Effector memory CD8-positive, alpha-beta T cell (primary cell): ENCODE results near the gene CLSTN1.

Experiments
- ATAC-seq: fragments of 150-1000 bp; cut with Tn5 transposase; replicated peaks from 2 replicates; pipeline ENCODE4 v1.10.0; 2021; ENCODE audit warnings: mild to moderate bottlenecking, moderate library complexity
- DNase-seq, 3 experiments: peaks; one replicate each; pipeline ENCODE4 v3.0.0; 2021
- H3K27ac Mint-ChIP-seq, 2 donors: one replicate each; pipeline ENCODE4 v1.8.0; 2022; ENCODE audit warnings: mild to moderate bottlenecking in 2 of 2, mixed read lengths in 2 of 2, moderate library complexity in 2 of 2
- H3K27me3 Mint-ChIP-seq, 2 donors: one replicate each; pipeline ENCODE4 v1.8.0; 2022; ENCODE audit warnings: mixed read lengths in 2 of 2
- H3K36me3 Mint-ChIP-seq: one replicate; pipeline ENCODE4 v1.8.0; 2022; ENCODE audit warnings: mild to moderate bottlenecking, moderate library complexity, mixed read lengths; ENCODE audit not compliant: insufficient read depth
- H3K4me1 Mint-ChIP-seq, 2 donors: one replicate each; pipeline ENCODE4 v1.8.0; 2022; ENCODE audit warnings: low read depth in 2 of 2, mixed read lengths in 2 of 2
- H3K4me3 Mint-ChIP-seq, 2 donors: one replicate each; pipeline ENCODE4 v1.8.0; 2022; ENCODE audit warnings: mild to moderate bottlenecking in 2 of 2, mixed read lengths in 2 of 2, moderate library complexity in 2 of 2
- H3K9me3 Mint-ChIP-seq, 2 donors: one replicate each; pipeline ENCODE4 v1.8.0; 2022; ENCODE audit warnings: mixed read lengths in 2 of 2

Gene CLSTN1

DNA sequence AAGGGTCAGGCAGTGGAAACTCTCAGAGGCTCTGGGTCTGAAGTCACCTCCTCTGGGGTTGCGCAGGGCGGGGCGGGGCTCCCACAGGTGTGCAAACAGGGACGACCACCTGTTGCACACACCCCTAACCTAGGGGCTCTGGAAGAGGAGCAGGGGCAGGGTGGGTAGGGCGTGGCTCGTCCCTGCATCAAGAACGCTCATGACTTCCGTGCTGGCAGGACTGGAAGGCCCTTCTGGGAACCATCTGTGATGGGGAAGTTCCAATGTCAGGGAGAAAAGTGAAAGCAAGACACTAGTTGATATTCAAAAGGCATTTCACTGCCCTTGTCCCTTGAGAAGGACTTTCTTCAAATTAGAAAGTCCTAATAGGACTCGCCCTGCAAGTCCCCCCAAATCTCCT lies 22.1 kb upstream of the CLSTN1 start:
- H3K36me3 Mint-ChIP-seq = no peaks in the 10 kb centered on the region
- no peaks in the 10 kb centered on the region for H3K27me3 Mint-ChIP-seq
- DNase-seq (no peak), ATAC-seq (no peak)
- no peaks in the 10 kb centered on the region for H3K9me3 Mint-ChIP-seq
- H3K27ac Mint-ChIP-seq = peak overlapping the region in 1 of 2 donors; percentile 5
- no peak overlapping the region for H3K4me3 Mint-ChIP-seq
- peaks cover 0 to 3% of the 10 kb centered on the region in 2 donors for H3K4me1 Mint-ChIP-seq

DNA sequence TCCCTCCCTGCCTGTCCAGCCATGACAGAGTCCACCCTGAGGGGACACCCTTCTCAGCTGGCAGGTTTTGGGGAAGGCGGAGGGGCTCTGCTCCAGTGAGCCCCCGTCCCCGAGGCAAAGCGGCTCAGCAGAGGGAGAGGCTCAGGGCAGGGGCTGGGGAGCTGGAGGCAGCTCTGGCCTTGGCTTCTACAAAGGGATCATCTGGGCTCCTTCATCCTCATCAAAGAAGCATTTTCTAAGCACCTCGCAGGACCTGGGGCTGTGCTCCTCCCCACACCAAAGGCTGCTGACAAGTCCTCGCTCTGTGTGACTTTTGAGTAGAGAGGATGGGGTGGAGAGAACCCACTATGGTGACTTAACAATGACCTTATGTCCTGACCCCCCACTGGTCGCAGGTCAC lies 21.0 kb upstream of the CLSTN1 start:
- no peaks in the 10 kb centered on the region for H3K27me3 Mint-ChIP-seq
- DNase-seq = no peak
- H3K4me3 Mint-ChIP-seq = no peak overlapping the region
- H3K36me3 Mint-ChIP-seq = no peaks in the 10 kb centered on the region
- no peak for ATAC-seq
- no peak overlapping the region for H3K27ac Mint-ChIP-seq
- peaks cover 0 to 6% of the 10 kb centered on the region in 2 donors for H3K4me1 Mint-ChIP-seq
- H3K9me3 Mint-ChIP-seq = no peaks in the 10 kb centered on the region

DNA sequence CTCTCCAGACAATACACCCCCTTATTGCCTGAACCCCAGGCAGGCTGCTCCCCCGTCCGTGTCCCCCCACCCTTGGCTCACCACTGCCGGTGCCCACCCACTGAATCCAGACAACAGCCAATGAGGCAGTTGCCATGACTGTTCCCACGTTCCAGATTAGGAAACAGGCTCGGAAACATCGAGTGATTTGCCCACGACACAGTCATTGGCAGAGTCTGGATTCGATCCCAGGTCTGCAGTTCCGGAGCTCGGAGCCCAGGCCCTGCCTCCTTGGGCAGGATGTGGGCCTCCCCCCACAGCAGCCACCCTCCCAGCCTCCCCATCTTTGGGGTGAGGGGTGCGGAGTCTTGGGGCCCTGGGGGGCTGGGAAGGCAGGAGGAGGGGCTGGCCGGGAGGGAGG lies 20.3 kb upstream of the CLSTN1 start:
- Mint-ChIP-seq H3K4me1 (peaks cover 0 to 6% of the 10 kb centered on the region in 2 donors), H3K4me3 (no peak overlapping the region), H3K27ac (no peak overlapping the region), H3K27me3 (no peaks in the 10 kb centered on the region), H3K9me3 (no peaks in the 10 kb centered on the region), H3K36me3 (no peaks in the 10 kb centered on the region)
- no peak for ATAC-seq
- no peak for DNase-seq

DNA sequence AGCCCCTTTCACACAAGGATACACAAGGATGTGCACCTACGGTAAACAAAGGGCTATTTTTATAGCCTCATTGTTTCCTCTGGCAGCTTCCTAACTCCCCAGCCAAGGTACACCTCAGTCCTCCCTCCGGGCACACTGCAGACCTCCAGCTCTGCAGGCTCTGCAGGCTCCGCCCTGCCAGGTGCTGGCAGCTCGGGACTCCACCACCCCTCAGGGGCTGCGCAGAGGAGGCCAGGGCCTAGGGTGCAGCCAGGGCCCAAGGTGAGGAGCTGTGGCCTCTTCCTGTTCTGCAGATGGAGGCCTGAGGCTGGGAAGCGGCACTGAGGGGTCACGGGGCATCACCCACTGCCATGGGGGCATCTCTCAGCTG lies 19.8 kb upstream of the CLSTN1 start:
- no peaks in the 10 kb centered on the region for H3K9me3 Mint-ChIP-seq
- H3K27me3 Mint-ChIP-seq = no peaks in the 10 kb centered on the region
- ATAC-seq (no peak), DNase-seq (no peak)
- no peak overlapping the region for H3K27ac Mint-ChIP-seq
- H3K4me1 Mint-ChIP-seq = peaks cover 0 to 6% of the 10 kb centered on the region in 2 donors
- no peak overlapping the region for H3K4me3 Mint-ChIP-seq
- H3K36me3 Mint-ChIP-seq = no peaks in the 10 kb centered on the region

DNA sequence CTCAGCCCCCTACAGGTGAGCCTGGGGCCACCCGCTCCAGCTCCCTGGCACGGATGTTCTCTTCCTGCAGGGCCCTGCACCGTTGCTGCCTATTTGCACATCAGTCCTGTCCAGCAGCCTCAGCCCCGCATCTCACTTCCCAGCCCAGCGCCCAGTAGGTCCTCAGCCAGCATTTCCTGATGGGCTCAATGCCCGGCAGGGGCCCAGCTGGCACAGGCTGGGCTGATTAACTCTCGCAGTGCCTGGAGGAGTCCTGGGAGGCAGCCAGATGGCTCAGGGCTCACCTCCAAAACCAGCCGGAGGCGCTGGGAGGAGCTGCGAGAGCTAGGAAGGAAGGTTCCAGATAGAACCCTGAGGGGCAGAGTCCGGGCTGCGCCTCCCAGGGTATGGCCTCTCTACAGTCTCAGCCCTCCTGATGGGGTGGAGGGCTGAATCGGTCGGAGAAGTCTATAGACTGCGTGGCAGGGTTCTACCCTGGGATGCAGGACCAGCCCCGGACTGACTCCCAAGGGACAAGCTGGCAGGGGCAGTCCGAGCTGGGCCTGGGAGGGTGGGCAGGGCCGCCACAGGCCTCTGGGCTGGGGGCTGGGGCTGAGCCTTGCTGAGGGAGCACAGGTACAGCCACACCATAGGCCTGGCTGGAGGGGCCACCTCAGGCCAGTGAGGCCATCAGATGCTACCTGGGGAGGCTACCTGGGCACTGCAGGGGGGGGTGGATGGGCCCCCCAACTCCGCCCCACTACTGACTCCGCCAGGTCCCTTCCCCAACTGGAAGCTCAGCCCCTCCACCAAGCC lies 19.2 kb upstream of the CLSTN1 start:
- Mint-ChIP-seq H3K27ac (no peak overlapping the region), H3K36me3 (no peaks in the 10 kb centered on the region), H3K4me3 (no peak overlapping the region), H3K27me3 (no peaks in the 10 kb centered on the region), H3K9me3 (no peaks in the 10 kb centered on the region), H3K4me1 (peaks cover 0 to 6% of the 10 kb centered on the region in 2 donors)
- DNase-seq (no peak), ATAC-seq (no peak)

DNA sequence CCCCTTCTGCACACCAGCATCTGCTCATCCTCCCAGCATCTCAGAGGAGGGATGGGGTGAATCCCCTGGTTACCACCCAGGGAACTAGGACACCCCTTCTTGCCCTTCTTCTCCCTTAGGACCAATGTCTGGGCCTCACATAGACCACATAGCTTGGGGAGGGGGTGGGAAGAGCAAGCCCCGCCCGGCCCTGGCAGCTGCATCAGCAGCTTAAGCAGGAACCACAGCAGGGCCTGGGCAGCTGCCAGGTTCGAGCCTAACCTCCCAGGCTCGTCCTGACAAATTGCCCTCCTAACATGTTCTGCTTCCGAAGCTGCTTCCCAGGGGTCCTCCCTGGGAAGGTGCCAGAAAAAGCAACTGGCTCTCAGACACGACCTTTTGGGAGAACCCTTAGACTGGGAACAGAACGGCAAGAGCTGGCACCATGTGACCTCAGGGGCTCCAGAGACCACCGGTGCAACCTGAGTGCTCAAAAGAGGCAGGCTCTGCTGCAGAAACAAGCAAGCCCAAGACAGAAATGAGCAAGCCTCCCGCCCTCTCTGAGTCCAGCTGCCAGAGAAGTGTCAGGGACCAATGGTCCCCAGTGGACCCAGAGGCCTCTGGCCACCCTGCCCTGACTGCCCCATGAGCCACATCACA lies 18.4 kb upstream of the CLSTN1 start:
- ATAC-seq = no peak
- Mint-ChIP-seq H3K27ac (peak overlapping the region in 1 of 2 donors; percentile 47), H3K4me3 (no peak overlapping the region), H3K4me1 (peaks cover 0 to 6% of the 10 kb centered on the region in 2 donors), H3K27me3 (no peaks in the 10 kb centered on the region), H3K9me3 (no peaks in the 10 kb centered on the region), H3K36me3 (no peaks in the 10 kb centered on the region)
- no peak for DNase-seq

DNA sequence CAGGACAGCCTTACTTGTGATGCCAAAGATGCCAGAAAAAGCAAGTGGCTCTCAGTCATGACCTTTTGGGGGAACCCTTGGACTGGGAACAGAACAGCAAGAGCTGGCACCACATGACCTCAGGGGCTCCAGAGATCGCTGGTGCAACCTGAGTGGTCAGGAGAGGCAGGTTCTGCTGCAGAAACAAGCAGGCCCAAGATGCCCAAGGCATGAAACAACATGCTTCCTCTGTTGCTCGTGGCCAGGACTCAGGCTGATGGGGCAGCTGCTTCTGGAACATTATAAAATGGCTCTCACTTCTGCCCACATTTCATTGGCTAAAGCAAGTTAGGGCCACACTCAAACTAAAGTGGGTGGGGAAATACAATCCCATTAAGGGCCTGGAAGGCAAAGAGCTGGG lies 17.7 kb upstream of the CLSTN1 start:
- ATAC-seq = no peak
- no peaks in the 10 kb centered on the region for H3K36me3 Mint-ChIP-seq

DNA sequence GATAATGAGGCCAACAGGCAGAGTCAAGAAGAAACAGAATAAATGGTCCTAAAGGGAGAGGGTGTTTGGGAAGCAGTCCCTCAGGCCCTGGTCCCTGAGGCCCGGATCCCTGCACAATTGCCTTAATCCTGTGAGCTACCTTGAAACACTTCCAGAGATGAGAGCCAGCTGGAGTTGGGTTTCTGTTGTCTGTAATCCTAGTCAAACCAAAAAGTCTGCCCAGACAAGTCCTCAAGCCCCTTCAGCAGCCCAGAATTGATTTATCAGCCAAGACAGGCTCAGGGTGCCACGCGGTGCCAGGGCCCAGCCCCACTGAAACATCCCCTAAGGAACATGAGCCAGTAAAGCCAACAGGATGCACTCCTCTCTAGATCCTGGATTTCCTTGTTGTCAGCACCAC lies 16.4 kb upstream of the CLSTN1 start:
- H3K4me1 Mint-ChIP-seq = peaks cover 0 to 3% of the 10 kb centered on the region in 2 donors
- H3K36me3 Mint-ChIP-seq = no peaks in the 10 kb centered on the region
- H3K27ac Mint-ChIP-seq = no peak overlapping the region
- H3K27me3 Mint-ChIP-seq = no peaks in the 10 kb centered on the region
- no peaks in the 10 kb centered on the region for H3K9me3 Mint-ChIP-seq
- DNase-seq = no peak
- ATAC-seq = no peak
- no peak overlapping the region for H3K4me3 Mint-ChIP-seq

More for the DNA sequence above, 17.7 kb upstream of the CLSTN1 start:
- Mint-ChIP-seq H3K27me3 (no peaks in the 10 kb centered on the region), H3K4me3 (no peak overlapping the region), H3K9me3 (no peaks in the 10 kb centered on the region), H3K27ac (peak overlapping the region in 1 of 2 donors; percentile 23), H3K4me1 (peaks cover 0 to 6% of the 10 kb centered on the region in 2 donors)
- no peak for DNase-seq

DNA sequence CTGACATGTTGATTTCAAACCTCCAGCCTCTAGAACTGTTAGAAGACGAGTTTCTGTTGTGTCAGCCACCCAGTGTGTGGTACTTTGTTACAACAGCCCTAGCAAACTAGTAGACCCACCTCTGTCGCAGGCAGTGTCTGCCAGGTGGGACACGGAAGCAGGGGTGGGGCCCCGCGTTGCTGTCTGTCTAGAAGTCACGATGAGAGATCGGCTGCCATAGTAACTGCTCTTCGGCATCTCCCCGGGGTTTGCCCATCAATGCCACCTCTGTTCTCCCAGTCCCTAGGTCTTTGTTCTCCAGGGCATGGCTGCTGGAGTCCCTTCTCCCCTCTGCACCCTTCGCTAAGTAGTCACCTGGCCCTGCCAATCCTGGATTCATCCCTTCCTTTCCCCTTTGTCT lies 15.2 kb upstream of the CLSTN1 start:
- Mint-ChIP-seq H3K9me3 (no peaks in the 10 kb centered on the region), H3K27ac (no peak overlapping the region), H3K36me3 (no peaks in the 10 kb centered on the region), H3K4me1 (peaks cover 0 to 8% of the 10 kb centered on the region in 2 donors), H3K4me3 (no peak overlapping the region), H3K27me3 (no peaks in the 10 kb centered on the region)
- ATAC-seq (no peak), DNase-seq (no peak)

DNA sequence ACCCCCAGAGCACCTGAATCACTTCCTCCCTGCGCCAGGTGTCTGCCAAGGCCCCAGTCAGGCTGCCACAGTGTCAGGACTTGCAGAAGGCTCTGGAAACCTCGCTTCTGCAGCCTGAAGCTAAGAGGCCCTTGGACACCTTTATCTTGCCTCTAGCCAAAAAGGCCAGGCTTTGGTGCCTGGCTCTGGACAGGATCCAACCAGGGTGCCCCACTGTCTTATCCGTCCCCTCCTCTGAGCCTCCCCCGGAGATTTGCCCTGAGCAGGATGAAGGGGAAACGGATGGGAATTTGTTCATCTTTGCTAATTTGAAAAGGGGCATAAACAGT lies 12.8 kb upstream of the CLSTN1 start:
- no peak for ATAC-seq
- DNase-seq = no peak
- no peak overlapping the region for H3K4me3 Mint-ChIP-seq
- no peaks in the 10 kb centered on the region for H3K9me3 Mint-ChIP-seq
- H3K27ac Mint-ChIP-seq = peak overlapping the region in 1 of 2 donors; percentile 53
- no peaks in the 10 kb centered on the region for H3K36me3 Mint-ChIP-seq
- peaks cover 0 to 8% of the 10 kb centered on the region in 2 donors for H3K4me1 Mint-ChIP-seq
- no peaks in the 10 kb centered on the region for H3K27me3 Mint-ChIP-seq

DNA sequence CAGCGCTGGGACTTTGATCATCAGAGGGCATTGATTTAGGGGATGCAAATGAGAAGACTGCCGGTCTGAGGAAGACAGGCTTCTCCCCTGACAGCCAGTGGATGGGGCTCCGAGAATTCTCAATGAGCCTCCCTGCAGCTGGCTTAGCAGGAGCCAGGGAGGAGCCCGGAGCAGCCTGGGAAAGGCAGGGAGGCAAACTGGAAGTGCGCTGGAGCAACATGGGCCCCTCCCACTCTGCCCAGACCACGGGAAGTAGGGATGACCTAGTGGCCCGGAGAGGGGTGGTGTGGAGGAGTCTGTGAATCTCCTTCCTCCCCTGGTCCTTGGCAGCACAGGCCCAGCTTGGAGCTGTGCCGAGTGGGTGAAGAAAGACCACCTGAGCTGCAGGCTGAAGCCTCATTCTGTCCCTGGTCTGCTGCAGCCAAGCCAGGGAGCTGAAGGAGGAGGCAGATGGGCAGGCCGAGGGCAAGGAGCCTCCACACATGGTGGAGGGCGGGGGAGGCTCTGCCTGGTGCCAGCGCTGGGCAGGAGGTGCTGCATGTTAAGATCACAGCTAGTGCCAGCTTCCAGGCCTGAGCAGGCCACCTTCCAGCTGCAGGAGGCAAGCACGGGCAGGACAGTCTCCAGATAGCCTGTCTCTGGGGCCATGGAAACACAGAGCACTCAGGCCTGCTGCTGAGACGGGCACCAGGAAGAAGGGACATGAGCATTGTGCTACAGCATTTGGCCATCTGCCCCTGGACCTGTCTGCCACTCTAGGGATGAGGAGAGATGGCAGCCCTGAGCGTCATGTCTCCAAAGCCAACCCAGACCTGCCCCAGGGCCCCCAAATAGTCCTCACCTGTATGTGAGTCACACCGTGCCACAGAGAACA lies 12.2 kb upstream of the CLSTN1 start:
- no peak overlapping the region for H3K4me3 Mint-ChIP-seq
- H3K4me1 Mint-ChIP-seq = peaks cover 0 to 8% of the 10 kb centered on the region in 2 donors
- no peaks in the 10 kb centered on the region for H3K9me3 Mint-ChIP-seq
- DNase-seq (no peak), ATAC-seq (no peak)
- H3K36me3 Mint-ChIP-seq = no peaks in the 10 kb centered on the region
- peak overlapping the region in 1 of 2 donors; percentile 53 for H3K27ac Mint-ChIP-seq
- no peaks in the 10 kb centered on the region for H3K27me3 Mint-ChIP-seq

DNA sequence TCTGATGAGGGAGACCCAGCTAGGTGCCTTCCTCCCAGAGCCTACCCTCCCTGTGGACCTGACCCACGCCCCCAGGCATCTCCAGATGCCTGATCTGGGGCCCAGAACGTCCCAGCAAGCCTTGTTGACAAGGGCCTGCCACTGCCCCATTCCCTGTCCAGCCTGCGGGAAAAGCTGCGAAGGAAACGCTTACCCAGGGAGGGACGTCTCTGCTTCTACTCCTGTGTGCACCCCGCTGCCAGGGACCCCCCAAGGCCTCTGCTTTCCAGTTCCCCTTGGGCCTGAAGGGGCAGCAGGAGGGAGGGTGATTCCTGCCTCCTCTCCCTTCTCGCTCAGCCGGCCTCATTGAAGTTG lies 11.6 kb upstream of the CLSTN1 start:
- no peaks in the 10 kb centered on the region for H3K27me3 Mint-ChIP-seq
- peak overlapping the region in 1 of 2 donors; percentile 64 for H3K27ac Mint-ChIP-seq
- H3K4me3 Mint-ChIP-seq = no peak overlapping the region
- ATAC-seq = no peak
- H3K9me3 Mint-ChIP-seq = no peaks in the 10 kb centered on the region
- peaks cover 0 to 5% of the 10 kb centered on the region in 2 donors for H3K4me1 Mint-ChIP-seq
- DNase-seq = no peak
- H3K36me3 Mint-ChIP-seq = no peaks in the 10 kb centered on the region

DNA sequence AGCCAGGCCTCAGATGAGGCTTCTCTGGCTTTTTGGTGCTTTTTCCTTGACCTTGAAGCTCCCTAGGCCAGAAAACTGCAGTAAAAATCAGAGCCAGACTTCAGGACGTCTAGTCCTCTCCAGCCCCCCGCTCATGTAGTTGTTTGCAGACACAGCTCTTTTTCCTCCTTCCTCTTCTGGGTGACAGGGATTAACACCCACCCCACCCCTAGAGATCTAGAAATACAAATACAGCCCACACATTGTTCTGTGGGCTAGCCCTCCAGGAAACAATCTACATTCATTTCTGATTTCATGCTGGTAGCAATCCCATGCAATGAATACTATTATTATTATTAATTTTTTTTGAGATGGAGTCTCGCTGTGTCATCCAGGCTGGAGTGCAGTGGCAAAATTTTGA lies 9.9 kb upstream of the CLSTN1 start:
- DNase-seq (no peak), ATAC-seq (no peak)
- Mint-ChIP-seq H3K36me3 (no peaks in the 10 kb centered on the region), H3K4me3 (no peak overlapping the region), H3K9me3 (no peaks in the 10 kb centered on the region), H3K4me1 (peaks cover 0 to 5% of the 10 kb centered on the region in 2 donors), H3K27me3 (no peaks in the 10 kb centered on the region), H3K27ac (no peak overlapping the region)
